A673 (cell line): ENCODE results near the gene MTERF4. TPM values are rescaled to one million over a fixed set of nuclear protein-coding genes. Genes with fewer than 3 reads are reported as not detected.

ENCODE experiments used
- BruUV-seq: library from RNA; stranded (reverse); fragments of 400-500 nt; replicated peaks from 2 replicates; lab custom pipeline; 2021; lab: Mats Ljungman, UMichigan
- CTCF ChIA-PET: fragments of 300-600 bp; sonication (Branson Sonifier 250); formaldehyde crosslinking; loops from one replicate; lab custom pipeline; 2022; ENCODE audit warnings: antibody characterized with exemption; lab: Charles Lee
- POLR2A ChIA-PET: fragments of 300-600 bp; sonication (Branson Sonifier 250); formaldehyde crosslinking; loops from one replicate; lab custom pipeline; 2022; ENCODE audit warnings: antibody characterized with exemption; ENCODE audit not compliant: low non-redundant PET; lab: Charles Lee
- DNase-seq: peaks from one replicate; pipeline ENCODE4 v3.0.0-alpha.2; 2015; ENCODE audit warnings: low spot score
- H3K27ac ChIP-seq: fragments of 200-600 bp; sonication (generic); 2 replicates; pipeline ENCODE4 v1.5.1; 2016; ENCODE audit warnings: mixed run types, low read depth, mild to moderate bottlenecking, mixed read lengths, antibody characterized with exemption, low read length; ENCODE audit not compliant: poor library complexity, severe bottlenecking
- H3K27me3 ChIP-seq: fragments of 200-600 bp; sonication (generic); replicated peaks from 2 replicates; pipeline ENCODE4 v1.6.1; 2017; ENCODE audit warnings: mixed run types, low read depth, mild to moderate bottlenecking, mixed read lengths, antibody characterized with exemption, low read length; ENCODE audit not compliant: insufficient read depth, poor library complexity
- H3K36me3 ChIP-seq: fragments of 200-600 bp; sonication (generic); 2 replicates; pipeline ENCODE4 v1.6.1; 2016; ENCODE audit warnings: mixed run types, mild to moderate bottlenecking, mixed read lengths, antibody characterized with exemption, low read length; ENCODE audit not compliant: insufficient read depth, poor library complexity, severe bottlenecking
- H3K4me1 ChIP-seq: fragments of 200-600 bp; sonication (generic); 2 replicates; pipeline ENCODE4 v1.6.1; 2017; ENCODE audit warnings: mixed run types, mild to moderate bottlenecking, mixed read lengths, antibody characterized with exemption, low read length; ENCODE audit not compliant: insufficient read depth, poor library complexity, severe bottlenecking
- H3K4me3 ChIP-seq: fragments of 200-600 bp; sonication (generic); 2 replicates; pipeline ENCODE4 v1.5.1; 2016; ENCODE audit warnings: low read depth, mixed run types, mild to moderate bottlenecking, mixed read lengths, low read length; ENCODE audit not compliant: poor library complexity, severe bottlenecking
- H3K9me3 ChIP-seq: fragments of 200-600 bp; sonication (generic); 2 replicates; pipeline ENCODE4 v1.6.1; 2016; ENCODE audit warnings: mixed run types, low read depth, mild to moderate bottlenecking, mixed read lengths, antibody characterized with exemption, low read length; ENCODE audit not compliant: poor library complexity, severe bottlenecking
- EZH2 ChIP-seq: fragments of 200-600 bp; sonication (generic); IDR thresholded peaks from 2 replicates; pipeline ENCODE4 v1.6.1; 2017; ENCODE audit warnings: borderline replicate concordance, low read depth, mild to moderate bottlenecking, mixed read lengths, antibody characterized with exemption, low read length; ENCODE audit not compliant: poor library complexity, severe bottlenecking
- intact Hi-C: fragments of 100-400 bp; cut with micrococcal nuclease; formaldehyde crosslinking; loops from one replicate; pipeline ENCODE4 v1.10.0; 2022; ENCODE audit not compliant: unreplicated experiment
- total RNA-seq: library from RNA; stranded (reverse); gene quantifications from 2 replicates; pipeline ENCODE4 v1.2.3, GENCODE V29; 2021
- TF ChIP-seq, protein P1 (sequence below): fragments of 300-800, 200-600 bp; sonication (generic); conservative IDR thresholded peaks from 2 replicates; pipeline ENCODE4 v1.5.1; 2017; ENCODE audit warnings: low read depth, mild to moderate bottlenecking, antibody characterized with exemption, low read length, moderate library complexity, mixed read lengths

Gene MTERF4
- total RNA-seq, 1 experiment from 2014 or later: 39.8 TPM

DNA sequence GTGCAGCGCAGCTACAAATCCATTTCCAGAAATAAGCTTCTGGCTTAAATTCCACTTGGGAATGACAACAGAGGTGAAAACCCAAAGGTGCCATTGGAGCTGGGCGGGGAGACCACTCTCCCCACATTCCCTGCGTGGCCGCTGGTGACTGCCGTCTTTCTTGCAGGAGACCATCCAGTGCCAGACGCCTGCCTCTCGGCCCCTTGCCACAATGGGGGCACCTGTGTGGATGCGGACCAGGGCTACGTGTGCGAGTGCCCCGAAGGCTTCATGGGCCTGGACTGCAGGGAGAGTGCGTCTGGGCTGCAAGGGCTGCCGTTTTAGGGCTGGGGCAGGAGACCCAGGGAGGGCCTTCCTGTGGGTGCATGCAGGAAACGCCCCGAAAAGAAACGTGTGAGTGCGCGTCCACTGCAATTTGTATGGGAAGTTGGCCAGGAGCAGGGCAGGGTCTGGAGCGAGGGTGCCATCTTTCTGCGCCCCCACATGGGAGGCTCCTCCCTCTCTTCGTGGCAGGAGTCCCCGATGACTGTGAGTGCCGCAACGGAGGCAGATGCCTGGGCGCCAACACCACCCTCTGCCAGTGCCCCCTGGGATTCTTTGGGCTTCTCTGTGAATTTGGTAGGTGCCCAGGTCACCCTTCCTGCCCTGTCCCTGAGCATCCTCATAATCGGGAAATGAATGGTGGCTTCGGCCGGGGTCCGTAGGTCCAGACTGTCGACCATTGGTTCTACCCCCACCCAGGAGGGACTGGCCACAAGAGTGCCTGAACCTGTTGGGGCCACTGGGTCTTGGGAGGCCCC lies 53.7 kb downstream of the MTERF4 start:
- no peaks in the 10 kb centered on the region for H3K27me3 ChIP-seq
- CTCF ChIA-PET: no interaction called here
- no peak overlapping the region for H3K4me3 ChIP-seq
- intact Hi-C loops: no loop called here
- H3K27ac ChIP-seq: no peak overlapping the region
- no peaks in the 10 kb centered on the region for H3K4me1 ChIP-seq
- no peak for DNase-seq
- no peaks in the 10 kb centered on the region for H3K36me3 ChIP-seq
- no TSS peak for BruUV-seq
- peaks cover 5% of the 10 kb centered on the region for H3K9me3 ChIP-seq
- POLR2A ChIA-PET: no interaction called here
- TF ChIP-seq, protein P1, sequence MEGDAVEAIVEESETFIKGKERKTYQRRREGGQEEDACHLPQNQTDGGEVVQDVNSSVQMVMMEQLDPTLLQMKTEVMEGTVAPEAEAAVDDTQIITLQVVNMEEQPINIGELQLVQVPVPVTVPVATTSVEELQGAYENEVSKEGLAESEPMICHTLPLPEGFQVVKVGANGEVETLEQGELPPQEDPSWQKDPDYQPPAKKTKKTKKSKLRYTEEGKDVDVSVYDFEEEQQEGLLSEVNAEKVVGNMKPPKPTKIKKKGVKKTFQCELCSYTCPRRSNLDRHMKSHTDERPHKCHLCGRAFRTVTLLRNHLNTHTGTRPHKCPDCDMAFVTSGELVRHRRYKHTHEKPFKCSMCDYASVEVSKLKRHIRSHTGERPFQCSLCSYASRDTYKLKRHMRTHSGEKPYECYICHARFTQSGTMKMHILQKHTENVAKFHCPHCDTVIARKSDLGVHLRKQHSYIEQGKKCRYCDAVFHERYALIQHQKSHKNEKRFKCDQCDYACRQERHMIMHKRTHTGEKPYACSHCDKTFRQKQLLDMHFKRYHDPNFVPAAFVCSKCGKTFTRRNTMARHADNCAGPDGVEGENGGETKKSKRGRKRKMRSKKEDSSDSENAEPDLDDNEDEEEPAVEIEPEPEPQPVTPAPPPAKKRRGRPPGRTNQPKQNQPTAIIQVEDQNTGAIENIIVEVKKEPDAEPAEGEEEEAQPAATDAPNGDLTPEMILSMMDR: no peak
- no peak for TF ChIP-seq EZH2

DNA sequence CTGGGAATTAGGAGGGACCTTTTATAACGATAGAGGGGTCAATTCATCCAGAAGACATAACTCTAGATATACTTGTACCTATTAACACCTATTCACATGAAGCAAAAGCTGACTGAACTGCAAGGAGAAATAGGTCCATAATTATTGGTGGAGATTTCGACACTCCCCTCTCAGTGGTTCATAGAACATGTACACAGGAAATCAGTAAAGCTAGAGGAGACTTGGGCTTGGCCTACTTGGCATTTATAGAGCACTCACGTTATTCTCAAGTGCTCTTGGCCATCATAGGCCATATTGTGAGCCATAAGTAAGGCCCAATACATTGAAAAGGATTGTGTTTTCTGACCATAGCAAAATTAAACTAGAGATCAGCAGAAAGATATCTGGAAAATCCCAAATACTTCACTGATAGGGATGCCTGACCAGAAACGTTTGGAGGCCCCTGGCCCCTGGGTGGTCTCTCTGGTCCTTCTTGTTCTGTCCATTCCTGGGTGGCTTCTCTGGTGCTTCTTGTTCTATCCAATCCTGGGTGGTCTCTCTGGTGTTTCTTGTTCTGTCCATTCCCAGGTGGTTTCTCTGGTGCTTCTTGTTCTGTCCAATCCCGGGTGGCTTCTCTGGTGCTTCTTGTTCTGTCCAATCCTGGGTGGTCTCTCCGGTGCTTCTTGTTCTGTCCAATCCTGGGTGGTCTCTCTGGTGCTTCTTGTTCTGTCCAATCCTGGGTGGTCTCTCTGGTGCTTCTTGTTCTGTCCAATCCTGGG lies 54.7 kb downstream of the MTERF4 start:
- no TSS peak for BruUV-seq
- Histone ChIP-seq H3K4me3 (no peak overlapping the region), H3K27me3 (peaks cover 5% of the 10 kb centered on the region), H3K4me1 (no peaks in the 10 kb centered on the region), H3K27ac (no peak overlapping the region), H3K36me3 (no peaks in the 10 kb centered on the region), H3K9me3 (peaks cover 5% of the 10 kb centered on the region)
- intact Hi-C loops: no loop called here
- no peak for TF ChIP-seq EZH2
- TF ChIP-seq, protein P1: no peak
- ChIA-PET POLR2A (no interaction called here), CTCF (no interaction called here)
- DNase-seq: no peak

Other genes starting within 250 kb of the MTERF4 start
- not detected in 2 replicates for gene AGXT, start 233.5 kb downstream of the MTERF4 start, total RNA-seq
- gene MAB21L4, start 206.1 kb downstream of the MTERF4 start, total RNA-seq: not detected in 2 replicates
- not detected in 2 replicates for gene CROCC2, start 196.0 kb downstream of the MTERF4 start, total RNA-seq
- 3.0 and 5.0 TPM in 2 replicates for gene SNED1, start 103.7 kb downstream of the MTERF4 start, total RNA-seq
- gene PASK, start 47.2 kb upstream of the MTERF4 start, total RNA-seq: 59.4 and 74.3 TPM in 2 replicates
- gene PPP1R7, start 48.2 kb upstream of the MTERF4 start, total RNA-seq: 70.7 and 76.5 TPM in 2 replicates
- gene ANO7, start 86.4 kb upstream of the MTERF4 start, total RNA-seq: 0.45 and 0.96 TPM in 2 replicates
- gene HDLBP, start 213.4 kb upstream of the MTERF4 start, total RNA-seq: 510 and 581 TPM in 2 replicates
- 342 and 360 TPM in 2 replicates for gene SEPTIN2, start 213.6 kb upstream of the MTERF4 start, total RNA-seq